Activated naive CD4-positive, alpha-beta T cell treated with anti-CD3 and anti-CD28 coated beads, Interleukin-2, amount 50 U/mL, for 16 hours (primary cell): ENCODE measurements around the gene FOXP1.

Experiments
- DNase-seq: peaks from one replicate; pipeline ENCODE4 v3.0.0-alpha.2; 2020

Gene FOXP1

DNA sequence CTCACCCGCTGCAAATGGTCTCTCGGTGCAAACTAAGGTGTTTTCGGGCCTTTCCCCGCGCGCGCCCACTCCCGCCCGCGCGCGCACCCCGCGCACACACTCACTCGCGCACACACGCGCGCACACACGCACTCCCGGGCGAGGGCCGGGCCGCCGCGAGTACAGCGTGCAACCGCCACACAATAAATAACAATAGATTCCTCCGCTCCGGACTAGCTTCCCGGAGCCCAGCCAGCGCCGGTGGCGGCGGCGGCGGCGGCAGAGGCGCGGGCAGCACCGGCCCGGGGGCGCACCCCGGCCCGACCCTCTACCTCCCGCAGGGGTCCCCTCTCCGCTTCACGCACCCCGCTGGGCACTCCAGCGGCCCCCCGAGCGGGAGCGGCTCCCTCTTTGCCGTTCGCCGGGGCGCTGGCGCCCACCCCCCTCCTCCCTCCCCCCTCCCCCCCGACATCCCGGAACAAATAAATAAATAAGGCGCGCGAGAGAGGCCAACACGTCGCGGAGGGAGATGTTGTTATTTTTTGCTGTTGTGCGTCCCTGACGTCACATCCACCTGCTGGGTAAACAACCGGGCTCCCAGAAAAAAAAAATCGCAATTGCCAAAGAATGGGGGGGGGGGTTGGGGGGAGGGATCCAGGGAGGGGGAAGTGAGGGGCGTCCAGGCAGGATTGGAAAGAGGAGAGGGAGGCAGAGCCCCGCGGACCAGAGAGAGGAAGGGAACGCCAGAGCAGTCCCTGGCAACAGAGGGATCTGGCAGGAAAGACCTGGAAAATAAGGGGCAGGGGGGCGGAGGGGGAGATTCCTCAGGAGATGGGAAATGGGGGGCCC lies at the start of gene FOXP1:
FOXP1 (minus strand) TSS at position 163 of the 828 bp plus-strand sequence. CDS start 385,347 bp downstream, outside the sequence.
- peak; percentile 78 for DNase-seq

DNA sequence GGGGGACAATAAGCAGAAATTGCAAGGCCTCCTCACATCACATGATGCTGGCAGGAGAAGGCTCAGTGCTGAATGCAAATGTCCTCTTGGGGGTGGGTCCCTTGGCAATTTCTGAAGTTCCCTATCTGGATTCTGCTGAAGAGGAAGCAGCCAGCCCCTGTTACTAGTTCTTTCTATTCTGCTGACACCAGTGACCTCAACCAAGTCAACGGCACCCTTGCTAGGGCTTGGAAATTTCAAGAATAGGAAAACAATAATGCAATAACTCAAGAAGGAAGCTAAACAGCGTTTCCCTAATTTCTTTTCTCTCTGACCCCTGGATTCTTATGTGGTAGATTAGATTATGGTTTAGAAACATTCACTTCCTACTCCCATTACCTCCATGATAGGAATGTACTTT lies 46.2 kb upstream of the FOXP1 start:
- no peak for DNase-seq

DNA sequence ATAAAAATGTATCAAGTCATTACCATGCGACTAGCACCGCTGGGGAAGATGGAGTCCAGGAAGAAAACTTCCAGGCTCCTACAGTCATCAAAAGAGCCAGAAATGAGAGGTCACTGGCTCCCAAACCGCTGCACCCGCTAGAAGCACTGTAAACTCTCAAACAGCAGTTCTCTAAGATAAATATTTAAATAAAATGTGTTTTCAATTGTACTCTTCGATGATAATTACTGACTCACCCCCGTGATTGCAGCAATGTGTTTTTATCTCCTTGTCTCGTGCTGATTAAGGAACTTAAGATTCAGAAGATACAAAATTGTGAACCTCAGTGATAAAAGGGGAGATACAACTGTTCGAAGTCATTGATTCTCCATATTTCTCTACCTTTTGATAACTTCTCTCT lies 45.8 kb upstream of the FOXP1 start:
- DNase-seq: no peak

DNA sequence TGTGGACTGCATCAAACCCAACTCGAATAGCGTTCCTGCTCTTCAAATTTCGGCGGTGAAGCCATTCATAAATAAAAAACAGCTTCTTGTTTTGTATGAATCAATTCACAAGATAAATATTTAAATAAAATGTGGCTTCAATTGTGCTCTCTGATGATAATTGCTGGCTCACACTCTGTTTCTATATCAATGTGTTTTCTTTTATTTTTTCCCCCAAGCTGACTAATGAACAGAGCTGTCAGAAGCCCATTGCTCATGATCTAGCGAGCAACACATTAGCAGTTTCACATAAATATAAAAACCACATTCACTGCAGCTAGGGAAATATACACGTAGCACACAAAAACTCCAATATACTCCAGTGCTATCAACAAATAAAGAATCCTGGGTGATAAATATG lies 45.0 kb upstream of the FOXP1 start:
- no peak for DNase-seq

DNA sequence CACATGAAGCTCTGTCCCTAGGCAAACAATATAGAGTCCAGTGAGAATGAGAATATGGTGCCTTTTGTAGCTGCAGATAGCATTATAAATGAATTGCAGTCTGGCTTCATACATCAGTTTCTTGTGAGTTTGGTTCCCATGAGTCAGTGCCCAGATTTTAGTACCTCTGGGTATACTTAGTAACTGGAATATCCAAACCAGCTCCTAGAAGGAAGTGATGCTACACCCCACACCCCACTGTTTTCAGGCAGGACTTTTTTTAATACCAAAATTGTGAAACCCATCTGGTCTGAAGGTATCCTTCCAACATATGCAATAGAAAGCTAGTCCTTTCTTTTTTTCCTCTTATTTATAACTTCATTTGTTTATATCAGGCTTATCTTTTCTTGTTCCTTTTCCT lies 42.1 kb upstream of the FOXP1 start:
- DNase-seq: no peak

DNA sequence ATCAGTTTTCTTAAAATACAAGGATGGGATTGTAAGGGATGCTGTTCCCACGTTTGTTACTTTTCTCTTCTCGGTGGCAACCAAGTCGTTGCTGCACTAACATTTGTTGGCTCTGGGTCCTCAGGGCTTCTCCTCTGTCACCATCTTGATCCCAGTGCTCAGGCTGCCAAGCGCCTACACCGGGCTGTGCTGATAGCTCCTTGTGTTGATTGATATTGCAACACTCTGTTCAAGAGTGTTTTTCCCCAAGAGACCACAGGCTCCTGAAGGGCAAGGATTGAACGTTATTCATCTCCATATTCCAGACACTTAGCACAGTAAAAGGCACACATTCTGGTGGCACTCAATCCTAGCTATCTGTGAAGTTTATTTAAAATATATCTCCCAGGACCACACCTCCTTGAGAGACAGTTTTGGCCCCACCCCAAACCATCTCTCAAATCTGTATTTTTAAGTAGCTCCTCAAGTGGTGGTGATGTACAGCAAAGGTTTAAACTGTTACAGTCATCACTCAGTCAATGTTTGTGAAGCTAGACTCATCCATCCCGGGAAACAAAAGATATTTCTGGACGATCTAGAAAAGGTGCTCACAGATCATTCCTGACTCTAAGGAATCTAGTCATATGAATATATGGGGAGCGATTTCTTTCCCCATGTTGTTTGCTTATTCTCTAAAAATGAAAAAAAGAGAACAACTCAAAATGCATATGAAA lies 38.5 kb upstream of the FOXP1 start:
- DNase-seq: no peak

DNA sequence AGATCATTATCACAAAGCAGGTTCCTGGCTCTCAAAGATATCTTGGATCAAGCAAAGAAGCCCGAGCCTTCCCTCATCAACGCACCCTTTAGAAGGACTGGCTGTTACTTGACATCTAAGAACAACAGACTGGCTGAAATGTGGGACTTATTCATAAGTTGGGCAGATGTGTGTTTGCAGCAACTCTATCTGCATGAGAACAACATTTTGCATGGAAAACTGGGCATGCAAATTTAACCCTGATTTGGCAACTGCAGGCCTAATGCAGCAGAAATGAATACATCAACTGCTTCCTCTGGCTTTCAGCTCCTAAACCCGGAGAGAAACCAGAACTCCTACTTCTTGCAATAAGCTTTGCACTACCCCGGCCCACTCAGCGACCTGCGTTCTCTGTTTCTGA lies 35.0 kb upstream of the FOXP1 start:
- no peak for DNase-seq

DNA sequence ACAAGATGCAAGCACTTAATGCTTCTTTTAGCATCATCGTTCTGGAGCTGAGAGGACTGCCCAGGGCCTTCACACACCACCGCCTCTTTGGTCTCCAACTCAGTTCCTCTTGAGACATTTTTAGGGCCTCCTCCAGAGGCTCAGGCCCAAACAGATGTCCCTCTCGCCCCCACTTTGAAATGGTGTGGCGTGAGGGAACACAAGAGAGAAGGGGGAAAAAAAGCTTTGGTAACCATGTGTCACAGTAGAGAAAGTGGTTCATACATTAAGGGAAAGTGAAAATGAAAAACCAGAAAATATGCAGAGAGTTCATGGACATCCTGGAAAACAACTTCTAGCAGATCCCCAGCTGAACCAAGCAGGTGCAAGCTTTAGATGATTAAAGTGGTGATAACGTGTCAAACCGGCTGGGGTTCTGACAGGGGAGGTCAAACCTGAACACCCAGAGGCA lies 33.1 kb upstream of the FOXP1 start:
- no peak for DNase-seq

DNA sequence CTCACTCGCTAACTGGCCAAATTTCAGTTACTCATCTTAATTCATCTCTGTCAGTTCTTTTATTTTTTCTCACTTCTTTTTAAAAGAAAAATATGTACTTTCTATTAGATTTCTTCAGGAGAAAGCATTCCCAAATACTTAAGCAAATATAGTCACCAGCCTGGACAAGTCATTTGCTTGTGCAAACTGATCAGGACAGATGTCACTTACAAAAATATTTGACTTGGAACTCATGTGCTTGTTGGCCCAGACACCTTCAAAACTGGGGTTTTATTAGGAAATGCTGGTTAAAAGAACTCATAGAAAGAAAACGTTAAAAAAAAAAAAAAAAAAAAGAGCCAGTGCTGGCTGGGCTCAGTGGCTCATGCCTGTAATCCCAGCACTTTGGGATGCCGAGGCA lies 31.3 kb upstream of the FOXP1 start:
- no peak for DNase-seq

DNA sequence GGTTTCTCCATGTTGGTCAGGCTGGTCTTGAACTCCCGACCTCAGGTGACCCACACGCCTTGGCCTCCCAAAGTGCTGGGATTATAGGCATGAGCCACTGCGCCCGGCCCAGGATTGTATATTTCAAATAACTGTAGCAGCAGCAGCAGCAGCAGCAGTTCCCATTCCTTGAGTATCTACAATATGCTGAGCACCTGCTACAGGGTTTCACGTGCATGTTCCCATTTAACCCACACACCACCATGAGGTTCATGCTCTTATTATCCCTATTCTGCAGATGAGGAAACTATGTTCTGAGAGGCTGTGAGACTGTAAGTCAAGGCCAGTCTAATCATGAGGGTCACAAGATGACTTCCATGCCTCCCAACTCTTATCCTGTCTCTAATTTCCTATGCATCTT lies 30.9 kb upstream of the FOXP1 start:
- no peak for DNase-seq

DNA sequence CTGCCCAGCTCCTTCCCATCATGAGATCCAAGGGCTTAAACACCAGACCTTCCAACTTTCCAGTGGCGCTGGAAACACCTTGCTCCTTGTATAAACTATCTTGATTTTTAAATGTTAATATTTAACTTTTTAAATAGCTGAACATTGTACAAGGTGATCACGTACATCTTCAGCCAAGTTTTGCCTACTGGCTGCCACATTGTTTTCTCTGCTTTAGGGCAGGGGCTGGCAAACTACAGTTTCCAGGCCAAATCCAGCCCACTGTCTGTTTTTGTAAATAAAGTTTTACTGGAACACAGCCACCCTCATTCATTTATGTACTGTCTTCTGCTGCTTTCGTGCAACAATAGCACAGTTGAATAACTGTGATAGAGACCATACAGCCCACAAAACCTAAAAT lies 27.6 kb upstream of the FOXP1 start:
- no peak for DNase-seq

DNA sequence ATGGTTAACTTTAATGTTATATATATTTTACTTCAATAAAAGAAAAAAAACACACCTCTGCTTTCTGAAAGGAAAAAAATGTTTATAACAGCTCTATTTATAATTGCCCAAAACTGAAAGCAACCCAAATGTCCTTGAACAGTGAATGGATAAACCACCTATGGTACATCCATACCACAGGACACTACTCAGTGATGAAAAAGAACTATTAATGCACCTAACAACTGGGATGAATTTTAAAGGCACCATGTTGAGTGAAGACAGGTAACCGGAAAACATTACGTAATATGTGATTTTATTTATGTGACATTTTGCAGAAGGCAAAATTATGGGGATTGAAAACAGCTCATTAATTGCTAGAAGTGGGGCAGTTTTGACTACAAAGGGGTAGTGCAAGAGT lies 23.8 kb upstream of the FOXP1 start:
- no peak for DNase-seq

DNA sequence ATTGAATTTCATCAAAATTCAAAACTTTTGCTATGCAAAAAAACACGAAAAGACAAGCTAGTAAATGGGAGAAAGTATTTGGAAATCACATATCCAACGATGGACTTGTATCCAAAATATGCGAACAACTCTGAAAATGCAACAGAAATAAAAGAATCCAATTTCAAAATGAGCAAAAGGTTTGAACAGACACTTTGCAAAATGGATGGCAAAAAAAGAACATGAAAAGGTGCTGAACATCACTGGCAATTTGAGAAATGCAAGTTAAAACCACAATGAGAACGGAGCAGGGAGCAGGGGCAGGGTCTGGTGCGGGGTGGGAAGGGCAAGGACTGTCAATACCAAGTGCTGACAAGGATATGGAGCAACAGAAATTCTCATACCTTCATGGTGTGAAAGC lies 23.1 kb upstream of the FOXP1 start:
- DNase-seq: no peak

DNA sequence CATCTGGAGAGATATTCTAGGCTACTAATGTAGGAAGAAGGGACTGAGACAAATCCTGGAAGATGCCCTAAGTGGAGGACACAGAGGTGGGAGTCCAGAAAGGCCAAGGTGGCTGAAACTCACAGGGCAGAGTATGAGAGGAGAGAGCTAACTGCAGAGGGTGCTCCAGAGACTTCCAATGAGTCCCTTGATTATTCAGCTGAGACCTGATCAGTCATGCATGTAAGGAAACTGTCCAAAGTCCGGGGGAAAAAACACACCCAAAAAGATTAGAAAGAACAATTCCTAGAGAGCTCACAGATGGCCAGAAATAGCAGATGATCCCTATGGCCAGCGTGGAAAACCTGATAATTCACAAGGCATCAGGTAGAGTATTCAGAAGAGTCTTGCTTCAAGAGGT lies 18.7 kb upstream of the FOXP1 start:
- DNase-seq: no peak

DNA sequence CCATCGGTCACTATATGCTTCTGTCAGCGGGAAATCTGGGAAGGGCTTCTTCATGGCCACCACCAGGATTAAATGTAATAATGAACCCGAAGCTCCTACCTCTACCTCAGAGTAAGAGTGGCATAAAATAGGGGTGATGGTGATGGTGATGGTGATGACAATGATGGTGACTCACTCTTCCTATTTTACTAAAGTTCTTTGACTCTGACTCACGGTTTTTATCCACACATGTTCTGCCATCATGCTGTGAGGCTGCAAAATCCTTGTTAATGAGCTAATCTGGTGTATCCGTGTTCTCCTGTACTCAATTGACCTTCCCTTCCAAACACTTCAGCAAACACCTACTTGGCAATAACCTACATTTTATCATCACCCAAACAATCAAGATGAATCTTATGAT lies 18.3 kb upstream of the FOXP1 start:
- DNase-seq: no peak

DNA sequence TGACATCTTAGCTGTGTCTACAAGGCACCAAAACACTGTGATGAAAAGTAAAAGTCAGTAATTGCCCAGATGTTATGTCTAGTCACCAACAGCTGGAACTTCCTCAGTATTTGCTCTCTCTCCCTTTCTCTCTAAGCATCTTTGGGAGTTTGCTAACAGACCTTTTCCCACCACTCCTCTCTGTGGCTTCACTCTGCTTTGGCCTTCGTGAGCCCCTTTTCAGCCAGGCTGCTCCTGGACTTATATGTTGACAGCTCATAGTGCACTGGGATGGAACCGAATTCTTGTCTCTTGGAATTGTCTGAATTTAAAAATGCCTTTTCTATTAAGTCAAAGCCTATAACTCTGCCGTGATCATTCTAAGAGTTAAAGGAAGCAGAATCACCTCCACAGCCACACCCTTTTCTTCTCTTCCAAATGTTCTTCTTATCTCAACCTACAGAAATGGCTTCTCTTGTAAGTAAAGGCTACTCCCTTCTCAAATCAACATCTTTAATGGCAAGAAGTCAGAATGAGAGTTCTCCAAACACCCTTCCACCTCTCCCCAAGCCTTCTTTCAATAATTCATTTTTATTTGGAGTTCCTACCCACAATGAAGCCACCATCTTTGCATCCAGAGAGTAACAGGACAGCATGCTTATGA lies 17.2 kb upstream of the FOXP1 start:
- no peak for DNase-seq

DNA sequence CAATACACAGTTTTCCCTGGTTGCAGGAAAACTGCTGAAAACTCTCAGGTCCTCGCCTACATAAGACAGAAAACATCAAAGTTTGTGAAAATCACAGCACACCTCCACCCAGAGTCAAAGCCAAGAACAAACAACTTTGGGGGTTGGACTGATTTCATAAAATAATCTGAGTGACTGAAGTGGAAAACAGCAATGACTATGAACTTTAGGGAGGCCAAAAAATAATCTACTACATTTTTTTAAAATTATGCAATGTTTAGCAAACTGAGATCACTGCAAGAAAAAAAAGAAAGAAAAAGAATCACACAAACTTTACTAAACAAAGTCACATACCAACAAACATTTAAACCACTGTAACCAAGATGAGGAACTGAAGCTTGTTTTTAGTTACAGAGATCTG lies 15.9 kb upstream of the FOXP1 start:
- DNase-seq: no peak

DNA sequence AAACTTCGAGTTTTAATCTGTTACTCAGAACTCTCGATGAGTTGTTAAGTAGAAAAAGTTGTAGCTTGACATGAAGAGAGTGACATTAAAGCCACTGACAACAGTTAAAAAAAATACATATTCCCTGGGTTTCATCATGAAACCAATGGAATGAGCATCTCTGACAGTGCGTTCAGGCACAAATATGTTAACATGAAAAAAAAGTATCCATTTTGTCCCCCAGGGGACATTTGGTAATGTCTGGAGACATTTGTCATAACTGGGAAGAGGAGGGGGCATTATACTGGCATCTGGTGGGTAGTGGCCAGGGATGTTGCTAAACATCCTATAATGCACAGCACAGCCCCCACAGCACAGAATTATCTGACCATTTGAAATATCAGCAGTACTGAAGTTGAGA lies 14.8 kb upstream of the FOXP1 start:
- DNase-seq: no peak

DNA sequence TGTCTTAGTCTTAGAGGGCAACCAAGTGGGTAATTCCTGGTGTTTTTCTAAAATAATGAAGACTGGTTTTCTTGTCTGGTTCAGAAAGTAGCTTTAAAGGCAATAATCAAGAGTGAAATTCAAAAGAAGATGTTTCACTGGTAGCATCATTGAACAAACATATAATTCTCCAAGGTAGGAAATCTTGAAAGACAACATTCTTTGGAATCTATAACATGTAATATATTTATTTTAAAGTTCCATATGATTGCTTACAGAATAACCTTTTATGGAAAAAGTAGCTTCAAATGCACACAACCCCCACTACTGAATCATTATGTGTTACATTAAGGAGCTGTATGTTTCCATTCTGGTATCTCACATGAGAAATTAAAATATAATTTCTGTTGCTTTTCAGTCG lies 13.8 kb upstream of the FOXP1 start:
- DNase-seq: no peak

DNA sequence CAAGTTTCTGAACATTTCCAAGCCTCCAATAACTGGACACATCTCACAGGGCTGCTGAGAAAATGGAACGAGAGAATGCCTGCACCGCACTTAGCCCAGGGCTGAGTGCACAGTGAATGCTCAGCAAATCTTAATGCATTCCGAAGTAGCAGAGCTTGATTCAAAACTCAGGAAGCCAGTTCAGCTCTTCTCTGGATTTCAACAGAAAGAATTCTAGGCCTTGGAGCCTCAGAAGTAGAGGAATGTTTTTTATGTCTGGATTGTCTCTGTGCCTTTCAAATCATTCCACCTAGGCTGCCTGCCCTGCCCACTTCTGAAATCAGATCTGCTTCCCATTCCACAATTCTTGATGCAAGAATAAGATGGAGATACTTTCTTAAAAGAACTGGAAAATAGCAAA lies 9.6 kb upstream of the FOXP1 start:
- DNase-seq: no peak

DNA sequence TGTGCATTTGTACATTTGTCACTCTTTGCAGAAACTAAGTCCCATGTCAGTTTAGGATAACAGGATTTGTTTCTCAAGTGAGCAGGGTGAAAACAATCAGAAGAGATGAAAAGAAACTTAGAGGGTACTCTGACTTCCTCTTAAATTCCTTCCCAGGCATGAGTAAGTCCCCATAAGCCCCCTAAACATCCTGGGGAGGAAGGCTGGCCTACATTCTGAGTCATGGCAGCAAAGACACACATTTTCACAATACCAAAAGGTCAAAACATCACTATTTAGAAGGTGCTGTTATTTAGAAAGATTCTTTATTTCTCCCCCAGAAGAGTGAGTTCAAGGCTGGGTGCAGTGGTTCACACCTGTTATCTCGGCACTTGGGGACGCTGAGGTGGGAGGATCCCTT lies 7.6 kb upstream of the FOXP1 start:
- no peak for DNase-seq

DNA sequence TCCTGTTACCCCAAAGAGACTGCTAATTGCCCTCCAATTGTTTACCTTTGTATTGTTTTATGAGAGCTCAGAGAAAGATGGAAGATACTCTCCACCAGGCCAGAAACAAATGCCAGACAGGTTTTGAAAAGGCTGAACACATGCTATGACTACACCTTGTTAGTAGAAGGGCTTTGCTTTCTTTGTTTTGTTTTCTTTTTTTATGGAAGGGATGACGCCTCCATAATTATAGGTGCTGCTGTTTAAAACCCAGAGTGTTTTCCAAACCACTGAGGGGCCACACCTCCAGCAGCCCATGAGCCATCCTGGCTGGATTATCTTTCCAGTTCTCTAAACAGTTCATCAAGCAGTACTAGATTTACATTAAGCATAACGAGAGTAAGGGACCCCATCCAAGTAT lies 5.6 kb upstream of the FOXP1 start:
- DNase-seq: no peak

DNA sequence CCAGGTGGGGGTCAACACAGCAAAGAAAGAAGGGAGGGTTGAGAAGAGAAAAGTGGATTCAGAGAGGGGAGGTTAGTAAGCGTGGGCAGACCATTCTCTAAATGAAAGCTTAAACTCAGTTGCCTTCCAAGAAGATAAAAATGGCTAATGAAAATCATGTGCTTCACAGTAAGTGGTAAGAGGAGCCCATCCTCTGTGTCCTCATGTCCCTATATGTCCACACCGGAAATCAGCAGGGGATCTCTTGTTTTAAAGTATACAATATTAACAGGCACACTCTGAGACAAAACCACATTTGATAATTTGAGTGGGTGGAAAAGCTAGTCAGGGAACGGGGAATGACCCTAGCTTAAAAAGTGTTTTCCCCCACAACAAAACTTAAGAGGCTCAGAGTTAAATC lies 4.4 kb upstream of the FOXP1 start:
- no peak for DNase-seq

DNA sequence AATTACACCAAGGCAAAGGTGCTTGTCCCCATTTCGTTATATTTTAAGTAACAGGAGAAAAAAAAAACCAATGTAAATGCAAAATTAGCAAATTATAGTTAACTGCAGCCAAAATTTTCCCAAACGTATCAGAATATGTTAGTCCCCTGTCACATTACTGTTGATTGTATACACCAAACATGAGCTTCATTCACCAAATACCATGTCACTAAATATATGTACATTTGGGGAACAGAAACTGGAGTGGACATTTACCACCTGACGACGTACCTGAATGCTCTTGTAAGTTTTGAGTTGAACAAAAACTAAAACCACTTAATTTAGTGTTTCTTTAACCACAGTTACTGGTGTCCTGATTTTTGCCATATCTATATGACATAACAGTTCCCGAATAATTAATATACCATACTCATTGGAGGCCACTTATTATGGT lies 3.3 kb upstream of the FOXP1 start:
- no peak for DNase-seq
